Esophagus muscularis mucosa (tissue), 3 donors: ENCODE results near the gene VPS13C.

Experiments used
- CTCF ChIP-seq, 3 experiments: fragments of 200-600 bp in 2 of 3; fragments of 450-650 bp in 1 of 3; sonication (generic) in 2 of 3; IDR thresholded peaks; one replicate each; pipeline ENCODE4 v1.5.1; 2017 to 2019; ENCODE audit warnings: antibody characterized with exemption in 3 of 3, mild to moderate bottlenecking in 2 of 3, moderate library complexity in 1 of 3
- POLR2A ChIP-seq: fragments of 450-650 bp; IDR thresholded peaks from one replicate; pipeline ENCODE4 v1.6.1; 2017; ENCODE audit warnings: antibody characterized with exemption, moderate library complexity, mild to moderate bottlenecking, low read depth
- POLR2AphosphoS5 ChIP-seq, 2 donors: sonication (generic); formaldehyde crosslinking; IDR thresholded peaks; one replicate each; pipeline ENCODE4 v1.6.1; 2017; ENCODE audit warnings: antibody characterized with exemption in 2 of 2

DNA sequence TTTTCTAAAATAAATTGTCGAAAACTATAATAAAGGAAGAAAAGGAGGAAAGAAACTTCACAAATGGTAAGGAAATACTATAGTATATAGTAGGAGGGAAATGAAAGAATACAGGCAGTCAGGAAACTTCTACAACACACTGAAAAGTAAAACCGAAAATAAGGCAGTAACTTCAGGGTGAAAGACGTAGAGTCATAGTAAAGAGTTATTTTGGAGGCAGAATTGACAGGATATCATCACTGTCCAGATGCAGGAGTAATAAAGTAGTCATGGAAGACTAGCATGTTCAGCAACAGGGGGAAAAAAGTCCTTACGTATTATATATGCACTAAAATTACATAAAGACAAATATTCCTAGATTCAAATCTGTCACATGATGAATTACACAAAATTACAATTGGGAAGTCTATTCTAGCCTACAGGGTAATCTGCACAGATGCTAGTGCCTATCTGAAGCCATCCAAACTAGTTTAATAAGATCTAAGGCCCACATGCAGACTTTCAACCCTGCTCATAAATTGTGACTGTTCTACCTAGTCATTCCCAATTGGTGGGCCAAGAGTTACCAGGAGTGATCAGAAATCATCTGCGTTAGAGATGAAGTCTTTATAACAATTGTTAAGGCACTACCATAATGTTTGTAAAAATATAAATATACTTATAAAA is 14.0 kb downstream of the VPS13C start:
- TF ChIP-seq POLR2A (no peak), POLR2AphosphoS5 (IDR thresholded peaks at IDR 0.05) (no peak), CTCF (IDR thresholded peaks at IDR 0.05) (no peak)
